NAMALWA (cell line): ENCODE data around the gene CALHM2.
"Not testable (repeated sequence)": the region's sequence is repeated elsewhere in the genome, so short reads cannot be mapped to it uniquely, and the experiment has no call there.

Experiments
- DNase-seq: peaks from one replicate; pipeline ENCODE4 v3.0.0-alpha.2; 2015; ENCODE audit warnings: low spot score

Gene CALHM2

GRCh38 chr10:103449208-103450144 is 2.7 kb downstream of the CALHM2 start:
- DNase-seq, result no peak

GRCh38 chr10:103448746-103449145 is 3.4 kb downstream of the CALHM2 start:
- DNase-seq, result no peak

- DNase-seq, result no peak
Measured at GRCh38 chr10:103447187-103447586, 5.0 kb downstream of the CALHM2 start.

- no peak for DNase-seq
Measured at GRCh38 chr10:103445767-103446567, 6.2 kb downstream of the CALHM2 start.

GRCh38 chr10:103445366-103445765 is 6.8 kb downstream of the CALHM2 start:
- no peak for DNase-seq

GRCh38 chr10:103444478-103444877 is 7.7 kb downstream of the CALHM2 start:
- DNase-seq, result no peak

GRCh38 chr10:103443475-103444185 is 8.5 kb downstream of the CALHM2 start:
- DNase-seq, result no peak

GRCh38 chr10:103442031-103442461 is 10.1 kb downstream of the CALHM2 start:
- no peak for DNase-seq

GRCh38 chr10:103441611-103442010 is 10.6 kb downstream of the CALHM2 start:
- no peak for DNase-seq

GRCh38 chr10:103441206-103441605 is 11.0 kb downstream of the CALHM2 start:
- DNase-seq, result no peak

GRCh38 chr10:103440416-103440815 is 11.8 kb downstream of the CALHM2 start:
- no peak for DNase-seq

GRCh38 chr10:103439776-103440175 is 12.4 kb downstream of the CALHM2 start:
- no peak for DNase-seq

- no peak for DNase-seq
Measured at GRCh38 chr10:103433858-103434257, 18.3 kb downstream of the CALHM2 start.

GRCh38 chr10:103431902-103432301 is 20.3 kb downstream of the CALHM2 start:
- DNase-seq, result no peak

GRCh38 chr10:103429647-103430046 is 22.5 kb downstream of the CALHM2 start:
- no peak for DNase-seq

- no peak for DNase-seq
Measured at GRCh38 chr10:103428989-103429643, 23.1 kb downstream of the CALHM2 start.

GRCh38 chr10:103427866-103428265 is 24.3 kb downstream of the CALHM2 start:
- no peak for DNase-seq

GRCh38 chr10:103423748-103424147 is 28.4 kb downstream of the CALHM2 start:
- no peak for DNase-seq

GRCh38 chr10:103419101-103419500 is 33.1 kb downstream of the CALHM2 start:
- no peak for DNase-seq

GRCh38 chr10:103417601-103418000 is 34.6 kb downstream of the CALHM2 start:
- no peak for DNase-seq

- DNase-seq, result not testable (repeated sequence)
Measured at GRCh38 chr10:103417148-103417469, 35.1 kb downstream of the CALHM2 start.
